ENCODE results near the gene CENPN. TPM values are rescaled to one million over a fixed set of nuclear protein-coding genes. Genes with fewer than 3 reads are reported as not detected.

CENPN gene
- total RNA-seq, 1 experiment from 2014 or later: 38.4 TPM

DNA sequence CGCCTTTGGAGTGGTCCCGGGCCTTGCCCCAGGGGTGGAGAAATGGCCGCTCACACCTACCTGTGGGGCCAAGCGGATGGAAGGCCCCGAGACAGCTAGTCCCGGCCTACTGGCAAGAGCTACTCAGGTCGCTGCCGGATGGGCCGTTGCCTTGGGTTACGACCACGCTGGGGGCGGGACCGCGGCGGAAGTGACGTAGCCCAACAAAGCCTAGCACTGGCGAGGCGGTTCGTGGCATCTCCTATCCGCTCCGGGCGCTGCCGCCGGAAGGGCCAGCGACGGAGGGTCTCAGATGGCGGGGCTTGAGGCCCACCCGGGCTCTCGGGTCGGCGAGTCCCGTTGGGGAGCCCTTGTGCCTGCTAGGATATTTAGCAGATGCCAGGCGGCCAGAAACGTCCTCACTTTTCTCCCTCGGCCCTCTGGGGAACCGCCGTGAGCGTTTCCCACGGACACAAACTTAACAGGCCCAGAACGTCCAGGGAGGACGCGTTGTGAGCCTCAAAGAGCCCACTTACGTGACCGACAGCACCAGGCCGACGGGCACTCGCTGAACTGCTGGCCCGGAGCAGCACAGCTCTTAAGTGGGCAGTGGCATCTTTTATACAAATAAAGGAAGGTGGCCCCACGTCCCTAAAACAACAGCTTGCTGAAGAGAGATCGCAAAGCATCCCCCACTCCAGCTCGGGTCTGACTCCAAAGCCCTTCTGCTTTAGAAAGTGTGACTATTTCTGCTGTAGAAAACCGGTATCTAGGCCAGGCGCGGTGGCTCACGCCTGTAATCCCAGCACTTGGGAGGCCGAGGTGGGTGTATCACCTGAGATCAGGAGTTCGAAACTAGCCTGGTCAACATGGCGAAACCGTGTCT lies 70.3 kb downstream of the CENPN start, which contains the start of gene C16orf46:
Gene C16orf46, minus strand, starts transcription at position 163 of the 865 bp plus-strand sequence. CDS start 13,283 bp downstream, outside the sequence.
- H3K4me3 Mint-ChIP-seq (ENCODE audit: unreplicated experiment): no peak within 1 kb of the TSS
- POLR2A ChIA-PET: interaction anchor here (0.5 to 5.3 kb wide), 20 partner anchors 9 to 516 kb away, joined by 3 to 41 read pairs (median 4); partner anchors contain the start of genes ATMIN, CENPN and CMC2

DNA sequence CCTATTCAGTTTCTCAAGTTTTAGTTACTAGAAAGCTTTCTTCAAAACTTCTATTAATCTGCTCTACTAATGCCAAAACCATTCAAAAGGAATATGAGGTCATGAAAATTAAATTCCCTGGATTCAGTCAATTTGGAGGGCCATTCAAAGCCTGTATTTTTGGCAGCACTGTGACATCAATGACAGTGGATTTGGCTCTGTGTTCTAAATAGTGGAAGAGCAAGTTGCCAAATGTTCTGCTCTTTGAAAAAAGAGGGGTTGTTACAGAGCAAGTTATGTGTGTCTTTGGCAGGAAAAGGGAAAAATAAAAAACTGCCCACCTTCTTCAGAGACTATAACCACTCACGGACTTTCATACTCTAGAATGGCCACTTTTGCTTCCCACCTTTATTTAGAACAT lies 73.2 kb downstream of the CENPN start:
- no peak overlapping the region for H3K4me3 Mint-ChIP-seq (ENCODE audit: unreplicated experiment)
- intact Hi-C loops (cut with micrococcal nuclease): no loop called here
- H3K27me3 Mint-ChIP-seq (ENCODE audit: insufficient read depth, unreplicated experiment): no peaks in the 10 kb centered on the region
- no peak overlapping the region for H3K27ac Mint-ChIP-seq (ENCODE audit: low read depth, unreplicated experiment)
- TF ChIP-seq, protein P1, sequence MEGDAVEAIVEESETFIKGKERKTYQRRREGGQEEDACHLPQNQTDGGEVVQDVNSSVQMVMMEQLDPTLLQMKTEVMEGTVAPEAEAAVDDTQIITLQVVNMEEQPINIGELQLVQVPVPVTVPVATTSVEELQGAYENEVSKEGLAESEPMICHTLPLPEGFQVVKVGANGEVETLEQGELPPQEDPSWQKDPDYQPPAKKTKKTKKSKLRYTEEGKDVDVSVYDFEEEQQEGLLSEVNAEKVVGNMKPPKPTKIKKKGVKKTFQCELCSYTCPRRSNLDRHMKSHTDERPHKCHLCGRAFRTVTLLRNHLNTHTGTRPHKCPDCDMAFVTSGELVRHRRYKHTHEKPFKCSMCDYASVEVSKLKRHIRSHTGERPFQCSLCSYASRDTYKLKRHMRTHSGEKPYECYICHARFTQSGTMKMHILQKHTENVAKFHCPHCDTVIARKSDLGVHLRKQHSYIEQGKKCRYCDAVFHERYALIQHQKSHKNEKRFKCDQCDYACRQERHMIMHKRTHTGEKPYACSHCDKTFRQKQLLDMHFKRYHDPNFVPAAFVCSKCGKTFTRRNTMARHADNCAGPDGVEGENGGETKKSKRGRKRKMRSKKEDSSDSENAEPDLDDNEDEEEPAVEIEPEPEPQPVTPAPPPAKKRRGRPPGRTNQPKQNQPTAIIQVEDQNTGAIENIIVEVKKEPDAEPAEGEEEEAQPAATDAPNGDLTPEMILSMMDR (IDR thresholded peaks at IDR 0.05; ENCODE audit: unreplicated experiment): no peak
- no peaks in the 10 kb centered on the region for H3K4me1 Mint-ChIP-seq (ENCODE audit: insufficient read depth, unreplicated experiment)
- ChIA-PET CTCF (no interaction called here), POLR2A (interaction anchor here (0.7 to 1.3 kb wide), 2 partner anchors 13 to 44 kb away, joined by 3 to 5 read pairs; partner anchors contain the start of gene ATMIN)
- BruUV-seq (replicated peaks): no TSS peak
- DNase-seq (ENCODE audit: unreplicated experiment): no peak
- no peaks in the 10 kb centered on the region for H3K9me3 Mint-ChIP-seq (ENCODE audit: unreplicated experiment)
- peaks cover 6% of the 10 kb centered on the region for H3K36me3 Mint-ChIP-seq (ENCODE audit: insufficient read depth, unreplicated experiment)

More for the DNA sequence above, 70.3 kb downstream of the CENPN start, which contains the start of gene C16orf46:
- DNase-seq (ENCODE audit: unreplicated experiment): peak; percentile 92
- BruUV-seq (replicated peaks): TSS peak; percentile 80
- no peaks in the 10 kb centered on the region for H3K27me3 Mint-ChIP-seq (ENCODE audit: insufficient read depth, unreplicated experiment)
- no peaks in the 10 kb centered on the region for H3K4me1 Mint-ChIP-seq (ENCODE audit: insufficient read depth, unreplicated experiment)
- CTCF ChIA-PET: interaction anchor here (0.6 to 3.6 kb wide), 6 partner anchors 8 to 242 kb away, joined by 3 to 20 read pairs (median 3); partner anchors contain the start of genes ATMIN and GAN
- H3K36me3 Mint-ChIP-seq (ENCODE audit: insufficient read depth, unreplicated experiment): no peaks in the 10 kb centered on the region
- no peak within 1 kb of the TSS for H3K27ac Mint-ChIP-seq (ENCODE audit: low read depth, unreplicated experiment)
- intact Hi-C loops (cut with micrococcal nuclease): loop anchor here (1.0 to 2.0 kb wide), 3 partner anchors 19 to 237 kb away; partner anchors contain the start of genes GAN and GCSH
- H3K9me3 Mint-ChIP-seq (ENCODE audit: unreplicated experiment): no peaks in the 10 kb centered on the region
- TF ChIP-seq, protein P1 (IDR thresholded peaks at IDR 0.05; ENCODE audit: unreplicated experiment): no peak

DNA sequence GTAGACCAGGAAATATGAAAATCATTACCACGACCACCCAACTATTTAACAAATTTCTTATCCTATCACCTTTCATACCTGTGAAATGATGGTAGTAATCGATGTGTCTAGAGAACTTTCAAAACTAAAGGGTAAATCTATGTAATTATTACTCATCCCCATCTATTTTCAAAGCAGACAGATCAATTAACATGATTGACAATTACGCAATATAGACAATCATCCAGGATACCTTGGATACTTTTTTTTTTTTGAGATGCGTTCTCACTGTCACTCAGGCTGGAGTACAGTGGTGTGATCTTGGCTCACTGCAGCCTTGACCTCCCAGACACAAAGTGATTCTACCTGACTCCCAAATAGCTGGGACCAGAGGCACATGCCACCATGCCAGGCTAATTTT lies 74.0 kb downstream of the CENPN start:
- CTCF ChIA-PET: interaction anchor here (0.7 to 0.9 kb wide), 2 partner anchors 14 to 47 kb away, joined by 3 to 6 read pairs; no protein-coding TSS in a partner anchor
- DNase-seq (ENCODE audit: unreplicated experiment): no peak
- Mint-ChIP-seq H3K4me3 (ENCODE audit: unreplicated experiment) (no peak overlapping the region), H3K36me3 (ENCODE audit: insufficient read depth, unreplicated experiment) (peaks cover 6% of the 10 kb centered on the region), H3K27me3 (ENCODE audit: insufficient read depth, unreplicated experiment) (no peaks in the 10 kb centered on the region), H3K9me3 (ENCODE audit: unreplicated experiment) (no peaks in the 10 kb centered on the region), H3K4me1 (ENCODE audit: insufficient read depth, unreplicated experiment) (no peaks in the 10 kb centered on the region), H3K27ac (ENCODE audit: low read depth, unreplicated experiment) (no peak overlapping the region)
- TF ChIP-seq, protein P1 (IDR thresholded peaks at IDR 0.05; ENCODE audit: unreplicated experiment): no peak
- intact Hi-C loops (cut with micrococcal nuclease): no loop called here
- POLR2A ChIA-PET: no interaction called here
- no TSS peak for BruUV-seq (replicated peaks)

Other genes with a start within 250 kb of the CENPN start
- gene CDYL2, start 202.6 kb upstream of the CENPN start, total RNA-seq (2022): 7.1 and 7.4 TPM in 2 replicates
- 83.0 and 102 TPM in 2 replicates for gene CMC2, start 329 bp upstream of the CENPN start, total RNA-seq (2022)
- 33.8 and 39.1 TPM in 2 replicates for gene ATMIN, start 28.6 kb downstream of the CENPN start, total RNA-seq (2022)
- gene C16orf46, start 70.0 kb downstream of the CENPN start, total RNA-seq (2022): 0.66 and 3.8 TPM in 2 replicates
- 68.4 and 70.8 TPM in 2 replicates for gene GCSH, start 89.2 kb downstream of the CENPN start, total RNA-seq (2022)
- not detected in 2 replicates for gene BCO1, start 231.5 kb downstream of the CENPN start, total RNA-seq (2022)

All from MCF 10A (cell line).